Cardiac muscle cell (in vitro differentiated cells and primary cell): ENCODE results near the gene GRIA1. TPM values are rescaled to one million over a fixed set of nuclear protein-coding genes. Genes with fewer than 3 reads are reported as not detected.

Experiments used
- DNase-seq, 2 donors: peaks; one replicate each; pipeline versions ENCODE4 v3.0.0 to v3.0.0-alpha.2; 2010 to 2017; ENCODE audit warnings: low read depth in 1 of 2, low spot score in 1 of 2
- H3K27ac ChIP-seq: fragments of 200-600 bp; sonication (generic); 2 replicates; pipeline ENCODE4 v1.5.1; 2016
- H3K27me3 ChIP-seq: fragments of 200-600 bp; sonication (generic); 2 replicates; pipeline ENCODE4 v1.6.0; 2016; ENCODE audit warnings: control low read depth
- H3K36me3 ChIP-seq: fragments of 200-600 bp; sonication (generic); 2 replicates; pipeline ENCODE4 v1.5.1; 2016; ENCODE audit warnings: control low read depth
- H3K4me1 ChIP-seq: fragments of 200-600 bp; sonication (generic); 2 replicates; pipeline ENCODE4 v1.8.1; 2017; ENCODE audit warnings: low read depth, mild to moderate bottlenecking, mixed run types
- H3K4me3 ChIP-seq: fragments of 200-600 bp; sonication (generic); 2 replicates; pipeline ENCODE4 v1.5.1; 2016; ENCODE audit warnings: mild to moderate bottlenecking
- H3K9me3 ChIP-seq: fragments of 200-600 bp; sonication (generic); 2 replicates; pipeline ENCODE4 v1.5.1; 2017; ENCODE audit warnings: low read depth, mild to moderate bottlenecking, control low read depth
- CTCF ChIP-seq: IDR thresholded peaks from 2 replicates; pipeline ENCODE4 v1.5.1; 2012; ENCODE audit warnings: low read depth, mild to moderate bottlenecking, low read length
- polyA plus RNA-seq: library from polyadenylated mRNA; unstranded; fragments of >200 nt; fragmentation: Nextera tagmentation; extraction: Ambion mirVana; gene quantifications from 2 replicates; pipeline ENCODE4 v1.2.1, GENCODE V29; 2016
- total RNA-seq: library from RNA; depleted of rRNA; stranded (reverse); fragments of >200 nt; gene quantifications from 2 replicates; pipeline ENCODE4 v1.2.3, GENCODE V29; 2016

The GRIA1 gene
- total and polyA plus RNA-seq, 2 experiments from 2014 or later, result 1.6 to 2.3 TPM

GRCh38 chr5:153555420-153556114 is 65.1 kb downstream of the GRIA1 start:
- DNase-seq, result no peak
- no peaks in the 10 kb centered on the region for H3K36me3 ChIP-seq
- no peaks in the 10 kb centered on the region for H3K4me1 ChIP-seq
- H3K4me3 ChIP-seq, result no peak overlapping the region
- H3K27me3 ChIP-seq, result no peaks in the 10 kb centered on the region
- no peak overlapping the region for H3K27ac ChIP-seq
- H3K9me3 ChIP-seq, result no peaks in the 10 kb centered on the region
- no peak for TF ChIP-seq CTCF

GRCh38 chr5:153558957-153559356 is 68.5 kb downstream of the GRIA1 start:
- Histone ChIP-seq H3K36me3 (no peaks in the 10 kb centered on the region), H3K4me3 (no peak overlapping the region), H3K4me1 (no peaks in the 10 kb centered on the region), H3K27ac (no peak overlapping the region), H3K9me3 (no peaks in the 10 kb centered on the region), H3K27me3 (no peaks in the 10 kb centered on the region)
- no peak for DNase-seq
- TF ChIP-seq CTCF, result no peak

GRCh38 chr5:153559926-153560325 is 69.5 kb downstream of the GRIA1 start:
- Histone ChIP-seq H3K36me3 (no peaks in the 10 kb centered on the region), H3K4me1 (no peaks in the 10 kb centered on the region), H3K9me3 (no peaks in the 10 kb centered on the region), H3K27me3 (no peaks in the 10 kb centered on the region), H3K27ac (no peak overlapping the region), H3K4me3 (no peak overlapping the region)
- peak in 1 of 2 donors; percentile 73 for DNase-seq
- no peak for TF ChIP-seq CTCF

GRCh38 chr5:153562189-153562588 is 71.7 kb downstream of the GRIA1 start:
- Histone ChIP-seq H3K4me3 (no peak overlapping the region), H3K4me1 (no peaks in the 10 kb centered on the region), H3K27me3 (no peaks in the 10 kb centered on the region), H3K36me3 (no peaks in the 10 kb centered on the region), H3K9me3 (no peaks in the 10 kb centered on the region), H3K27ac (no peak overlapping the region)
- no peak for TF ChIP-seq CTCF
- peak in 1 of 2 donors; percentile 32 for DNase-seq

- Histone ChIP-seq H3K9me3 (no peaks in the 10 kb centered on the region), H3K36me3 (no peaks in the 10 kb centered on the region), H3K4me3 (no peak overlapping the region), H3K4me1 (no peaks in the 10 kb centered on the region), H3K27ac (no peak overlapping the region), H3K27me3 (no peaks in the 10 kb centered on the region)
- TF ChIP-seq CTCF, result no peak
- peak in 1 of 2 donors; percentile 54 for DNase-seq
Observed at GRCh38 chr5:153565822-153566221, 75.4 kb downstream of the GRIA1 start.
